Peyer's patch (tissue), 4 donors: ENCODE measurements around the gene ADTRP.

ENCODE experiments used
- CTCF ChIP-seq, 6 experiments: fragments of 450-650 bp in 4 of 6; fragments of 200-600 bp in 2 of 6; sonication (generic) in 1 of 6; IDR thresholded peaks; one replicate each; pipeline ENCODE4 v1.5.1; 2017 to 2019; ENCODE audit warnings: antibody characterized with exemption in 6 of 6, mild to moderate bottlenecking in 3 of 6, moderate library complexity in 1 of 6
- POLR2A ChIP-seq, 2 donors: fragments of 450-650 bp; IDR thresholded peaks; one replicate each; pipeline ENCODE4 v1.5.1; 2017; ENCODE audit warnings: antibody characterized with exemption in 2 of 2, mild to moderate bottlenecking in 2 of 2, moderate library complexity in 2 of 2

DNA sequence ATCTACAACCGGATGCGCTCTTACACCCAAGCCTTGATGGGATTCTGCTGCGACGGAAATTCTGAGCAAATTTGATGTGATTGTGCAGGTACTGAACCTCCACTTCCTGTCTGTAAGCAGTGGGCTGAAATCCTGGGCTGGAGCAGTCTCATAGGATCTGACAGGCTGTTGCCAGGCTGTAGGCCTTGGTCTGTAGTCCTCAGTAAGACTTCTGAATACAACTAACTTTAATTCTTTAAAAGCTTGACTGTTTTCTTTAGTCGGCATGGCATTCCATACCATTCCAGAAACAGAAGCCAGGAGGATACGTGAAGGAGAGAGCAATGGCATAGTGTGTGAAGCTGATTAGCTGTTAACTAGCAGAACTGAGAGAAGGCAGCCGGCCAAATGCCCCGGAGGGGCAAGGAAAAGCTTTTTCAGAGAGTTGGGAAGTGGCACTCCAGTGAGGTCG is 68.3 kb downstream of the ADTRP start:
- TF ChIP-seq CTCF (IDR thresholded peaks at IDR 0.05): no peak
- no peak for TF ChIP-seq POLR2A (IDR thresholded peaks at IDR 0.05)
